Fibroblast of pulmonary artery (primary cell): ENCODE measurements around the gene ERVH48-1.
"Not testable (repeated sequence)": the region's sequence is repeated elsewhere in the genome, so short reads cannot be mapped to it uniquely, and the experiment has no call there.

Experiments used
- DNase-seq: peaks from one replicate; pipeline ENCODE4 v3.0.0-alpha.2; 2010; ENCODE audit warnings: low read depth
- H3K4me3 ChIP-seq: replicated peaks from 2 replicates; pipeline ENCODE4 v1.5.1; 2011; ENCODE audit warnings: low read depth, mild to moderate bottlenecking, control low read depth, low read length, moderate library complexity
- CTCF ChIP-seq: IDR thresholded peaks from 2 replicates; pipeline ENCODE4 v1.5.1; 2011; ENCODE audit warnings: mild to moderate bottlenecking, control low read depth, low read length, inconsistent platforms; ENCODE audit errors: missing control alignments

ERVH48-1 gene

GRCh38 chr21:42942244-42942643, 16.8 kb upstream of the ERVH48-1 start:
- TF ChIP-seq CTCF: no peak
- H3K4me3 ChIP-seq: no peak overlapping the region
- DNase-seq: no peak

- no peak overlapping the region for H3K4me3 ChIP-seq
- no peak for TF ChIP-seq CTCF
- DNase-seq: no peak
Observed at GRCh38 chr21:42941696-42942085, 16.3 kb upstream of the ERVH48-1 start.

GRCh38 chr21:42939582-42940413, 14.4 kb upstream of the ERVH48-1 start:
- peak overlapping the region; percentile 19 for H3K4me3 ChIP-seq
- no peak for TF ChIP-seq CTCF
- DNase-seq: peak; percentile 98

GRCh38 chr21:42938606-42938995, 13.2 kb upstream of the ERVH48-1 start:
- not testable (repeated sequence) for H3K4me3 ChIP-seq, DNase-seq

- no peak overlapping the region for H3K4me3 ChIP-seq
- TF ChIP-seq CTCF: no peak
- no peak for DNase-seq
Observed at GRCh38 chr21:42937960-42938605, 12.7 kb upstream of the ERVH48-1 start.

- H3K4me3 ChIP-seq, DNase-seq: not testable (repeated sequence)
Observed at GRCh38 chr21:42937034-42937940, 11.9 kb upstream of the ERVH48-1 start.

- peak; percentile 10 for DNase-seq
- H3K4me3 ChIP-seq: not testable (repeated sequence)
Observed at GRCh38 chr21:42936360-42936759, 10.9 kb upstream of the ERVH48-1 start.

- not testable (repeated sequence) for DNase-seq, H3K4me3 ChIP-seq
Observed at GRCh38 chr21:42933973-42934372, 8.5 kb upstream of the ERVH48-1 start.

- not testable (repeated sequence) for H3K4me3 ChIP-seq, DNase-seq
Observed at GRCh38 chr21:42933137-42933970, 7.9 kb upstream of the ERVH48-1 start.

- not testable (repeated sequence) for DNase-seq
Observed at GRCh38 chr21:42932378-42933136, 7.1 kb upstream of the ERVH48-1 start.

More at GRCh38 chr21:42932378-42933136, 7.1 kb upstream of the ERVH48-1 start:
- not testable (repeated sequence) for H3K4me3 ChIP-seq
